T-helper 1 cell treated with Interleukin-12 subunit alpha and Interleukin-12 subunit beta and Interleukin-4 antibody, amounts not matched to agents 30 ng/mL and 1 ng/mL, for 36 hours (primary cell): ENCODE data around the gene UMODL1. TPM values are rescaled to one million over a fixed set of nuclear protein-coding genes. Genes with fewer than 3 reads are reported as not detected.

Experiments
- intact Hi-C: fragments of 100-400 bp; cut with micrococcal nuclease; formaldehyde crosslinking; loops from one replicate; pipeline ENCODE4 v1.15.1; 2024
- total RNA-seq: library from RNA; stranded (reverse); gene quantifications from 2 replicates; pipeline ENCODE4 v1.2.3, GENCODE V29; 2022

Gene UMODL1
- total RNA-seq, 1 donor from 2014 or later = 0.12 TPM

DNA sequence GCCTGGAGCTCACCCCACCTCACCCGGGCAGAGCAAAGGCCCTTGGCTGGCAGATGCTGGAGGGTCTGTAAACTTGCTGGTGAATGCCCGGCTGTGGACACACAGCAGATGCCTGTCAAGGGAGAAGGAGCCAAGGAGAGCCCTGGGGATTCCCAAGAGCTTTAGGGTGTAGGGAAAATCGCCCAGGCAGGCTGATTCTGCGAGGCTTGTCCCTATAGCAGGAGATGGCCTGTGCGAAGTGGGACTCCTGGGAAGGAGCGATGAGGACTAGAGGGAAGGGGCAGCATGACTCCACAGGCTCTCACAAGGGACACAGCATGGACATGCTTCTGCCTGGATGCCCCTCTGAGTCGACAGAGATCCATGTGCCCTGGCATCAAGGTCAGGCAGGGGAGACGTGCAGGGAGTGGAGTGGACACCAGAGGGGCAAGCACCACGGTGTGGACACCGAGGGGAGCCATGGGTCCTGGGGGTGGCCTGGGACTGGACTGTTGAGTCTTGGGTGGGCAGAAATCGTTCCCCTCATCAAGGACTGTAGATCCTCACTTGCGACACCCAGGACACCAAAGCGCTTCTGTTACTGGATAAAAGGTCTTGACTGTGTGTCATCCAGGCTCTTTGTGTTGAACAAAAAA, 76.4 kb downstream of the UMODL1 start:
- intact Hi-C loops = loop anchor here (10.0 kb wide), 1 partner anchor 687 kb away; no protein-coding TSS in a partner anchor

GRCh38 chr21:42148097-42148496, 77.0 kb downstream of the UMODL1 start:
- intact Hi-C loops = loop anchor here (10.0 kb wide), 1 partner anchor 687 kb away; no protein-coding TSS in a partner anchor

DNA sequence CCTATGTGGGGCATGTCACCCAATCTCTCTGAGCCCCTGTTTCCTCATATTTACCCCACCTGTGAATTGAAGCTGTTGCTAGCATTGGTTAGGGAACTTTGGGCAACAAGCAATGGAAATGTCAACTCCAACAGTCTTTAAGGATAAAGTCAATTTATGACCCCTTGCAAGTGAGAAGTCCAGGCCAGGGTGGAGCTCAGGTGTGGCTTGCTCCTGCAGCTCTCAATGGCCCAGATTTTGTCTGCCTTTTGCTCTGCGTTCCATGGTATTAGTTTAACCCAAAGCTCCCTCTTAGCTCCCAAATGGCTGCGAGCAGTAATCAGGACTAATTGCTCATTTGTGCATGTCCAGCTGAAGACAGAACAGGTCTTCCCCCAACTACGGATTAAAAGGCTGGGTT, 77.5 kb downstream of the UMODL1 start:
- intact Hi-C loops = loop anchor here (10.0 kb wide), 1 partner anchor 686 kb away; no protein-coding TSS in a partner anchor

- intact Hi-C loops = loop anchor here (10.0 kb wide), 1 partner anchor 685 kb away; no protein-coding TSS in a partner anchor
Measured at GRCh38 chr21:42149656-42150473, 78.7 kb downstream of the UMODL1 start.

DNA sequence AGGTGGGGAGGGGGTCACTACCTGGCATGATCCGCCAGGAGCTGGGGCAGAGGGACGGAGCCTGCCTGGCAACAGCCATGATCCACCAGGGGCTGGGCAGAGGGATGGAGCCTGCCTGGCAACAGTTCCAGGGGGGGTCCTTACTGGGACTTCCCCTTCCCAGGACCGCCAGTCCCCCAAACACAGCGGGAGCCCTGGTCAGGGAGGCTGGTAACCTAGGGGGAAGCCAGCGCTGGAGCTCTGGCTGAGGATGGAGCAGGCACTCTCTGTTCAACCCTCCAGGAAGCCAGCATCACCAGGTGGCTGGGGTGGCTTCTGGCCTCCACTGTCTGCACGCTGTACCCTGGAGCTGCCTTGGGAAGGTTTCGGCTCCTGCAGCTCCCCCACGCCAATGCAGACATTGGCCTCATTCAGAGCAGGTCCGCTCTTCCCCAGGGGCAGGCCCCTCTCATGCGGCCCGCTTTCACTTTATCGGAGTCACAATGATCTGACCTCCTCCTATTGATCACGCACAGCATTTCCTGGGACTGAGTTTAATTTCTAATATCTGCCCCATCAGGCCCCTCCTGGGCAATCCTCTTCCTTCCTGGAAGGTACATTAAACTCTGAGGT, 79.5 kb downstream of the UMODL1 start:
- intact Hi-C loops = no loop called here

DNA sequence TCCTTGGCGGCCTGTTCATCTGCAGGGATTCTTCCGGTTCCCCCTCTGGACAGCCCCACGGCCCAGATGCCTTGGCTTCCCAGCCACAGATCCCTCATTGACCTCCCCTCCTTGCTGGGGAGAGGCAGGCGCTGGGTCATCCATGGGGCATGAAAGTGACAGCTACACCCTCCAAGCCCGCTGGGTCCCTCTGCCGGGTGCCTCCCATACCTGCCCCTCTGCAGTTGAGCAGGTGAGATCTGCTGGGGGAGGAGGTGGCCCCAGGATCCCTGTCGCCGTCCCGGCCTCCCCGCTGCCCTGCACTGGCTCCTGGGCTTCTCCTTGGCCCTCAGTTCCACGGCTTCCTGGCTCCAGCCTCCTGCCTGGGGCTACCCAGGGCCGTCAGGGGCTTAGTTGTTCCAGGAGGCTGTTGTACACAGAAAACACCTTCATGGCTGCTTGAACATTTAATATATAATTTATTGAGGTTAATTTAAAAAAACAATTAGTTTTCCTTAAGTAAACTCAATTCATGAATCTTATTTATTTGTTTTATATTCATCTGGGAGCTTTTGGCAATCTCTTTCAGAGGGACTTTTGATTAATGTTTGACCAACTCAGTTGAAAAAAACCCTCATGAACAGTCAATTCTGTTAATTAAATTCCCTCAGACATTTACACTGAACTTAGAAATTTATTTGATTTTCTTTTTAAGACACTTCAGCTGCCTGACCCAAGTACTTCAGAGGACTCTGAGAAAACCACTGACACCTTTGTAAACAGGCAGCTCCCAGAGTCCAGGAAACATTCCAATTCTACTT, 80.2 kb downstream of the UMODL1 start:
- intact Hi-C loops = no loop called here

- intact Hi-C loops = no loop called here
Measured at GRCh38 chr21:42151948-42152220, 80.8 kb downstream of the UMODL1 start.

DNA sequence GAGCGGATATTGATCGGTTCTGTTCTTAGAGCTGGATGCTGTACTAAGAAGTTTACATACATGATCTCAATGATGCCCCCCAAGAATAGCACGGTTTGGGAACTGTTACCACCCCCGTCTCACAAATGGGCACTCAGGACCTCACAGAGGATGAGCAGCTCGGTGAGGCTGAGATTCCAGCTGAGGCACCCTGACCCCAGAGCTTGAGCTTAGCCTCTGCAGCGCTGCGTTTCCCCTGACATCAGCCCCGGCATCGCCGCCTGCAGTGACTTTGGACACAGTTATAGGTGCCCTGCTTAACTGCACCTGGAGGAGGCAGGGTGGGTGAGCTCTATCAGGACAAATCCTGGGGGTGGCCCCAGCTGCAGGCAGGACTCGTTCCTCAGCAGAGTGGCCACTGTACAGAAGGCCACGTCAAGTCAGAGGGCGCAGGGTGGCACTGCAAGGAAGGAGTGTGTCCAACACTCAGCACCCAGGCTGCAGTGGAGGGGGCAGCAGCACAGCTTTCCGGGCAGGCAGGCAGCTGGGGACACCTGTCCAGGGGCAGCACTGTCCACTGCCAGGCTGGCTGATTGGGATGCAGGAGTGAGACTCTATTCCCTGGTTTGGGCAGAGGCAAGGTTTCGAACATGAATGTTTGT, 82.0 kb downstream of the UMODL1 start:
- intact Hi-C loops = no loop called here

DNA sequence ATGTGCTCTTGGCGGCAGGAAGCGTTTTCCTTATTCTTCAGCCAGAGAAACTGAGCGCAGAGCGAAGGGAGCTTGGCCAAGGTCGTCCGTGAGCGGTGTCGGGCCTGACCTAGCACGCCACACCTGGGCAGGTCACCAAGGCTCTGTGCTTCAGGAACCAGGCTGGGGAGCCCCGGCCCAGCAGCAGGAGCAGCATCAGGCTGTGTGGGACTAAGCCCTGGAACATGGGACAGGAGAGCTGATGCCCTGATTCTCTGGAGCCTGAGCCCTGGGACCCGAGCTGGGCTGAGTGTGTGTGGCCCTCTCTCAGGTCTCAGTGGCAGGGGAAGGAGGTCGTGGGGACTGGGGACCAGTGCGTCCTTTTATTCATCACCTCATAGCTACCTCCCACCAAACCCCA, 82.6 kb downstream of the UMODL1 start:
- intact Hi-C loops = no loop called here

GRCh38 chr21:42154237-42155044, 83.3 kb downstream of the UMODL1 start:
- intact Hi-C loops = no loop called here

- intact Hi-C loops = no loop called here
Measured at GRCh38 chr21:42155045-42155855, 84.1 kb downstream of the UMODL1 start.

DNA sequence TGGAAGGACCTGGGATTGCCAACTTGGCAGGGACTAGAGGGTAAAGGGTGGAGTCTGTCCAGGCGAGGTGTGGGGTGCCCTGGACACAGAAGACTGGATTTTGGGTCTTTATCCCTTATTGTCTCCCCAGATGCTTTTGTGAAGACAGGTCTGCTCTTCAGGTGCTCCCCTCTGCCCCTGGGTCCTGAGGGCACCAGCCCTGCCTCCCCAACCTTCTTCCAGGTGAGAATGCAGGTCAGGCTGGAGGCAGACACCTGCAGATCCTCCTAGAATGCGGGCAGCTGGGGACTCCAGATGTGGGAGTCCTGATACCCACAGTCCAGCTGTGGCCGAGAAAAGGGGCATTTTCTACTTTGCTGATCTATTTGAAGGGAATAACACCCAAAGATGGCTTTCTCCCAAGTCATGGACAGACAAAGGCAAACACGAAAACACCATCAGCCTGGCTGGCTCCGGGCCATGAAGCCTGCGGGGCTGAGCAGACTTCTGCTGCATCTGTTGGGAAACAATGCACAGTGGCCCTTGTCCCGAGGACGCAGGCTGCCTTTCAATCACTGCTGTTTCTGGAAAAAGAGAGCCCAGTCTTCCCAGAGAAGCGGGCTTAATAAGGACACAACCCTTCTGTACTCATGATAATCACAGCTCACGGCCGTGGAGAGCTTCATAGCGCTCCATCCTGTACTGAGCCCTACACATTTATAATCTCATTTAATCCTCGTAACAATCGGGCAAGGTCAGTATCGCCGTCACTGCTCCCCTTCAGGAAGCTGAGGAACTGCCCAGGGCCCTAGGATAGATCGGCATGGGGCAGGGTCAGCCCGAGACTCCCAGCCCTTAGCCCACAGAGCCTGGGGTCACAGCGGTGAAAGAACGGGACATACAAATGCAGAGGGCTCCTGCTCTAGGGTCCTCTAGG, 85.8 kb downstream of the UMODL1 start:
- intact Hi-C loops = no loop called here

GRCh38 chr21:42157606-42158310, 86.6 kb downstream of the UMODL1 start:
- intact Hi-C loops = no loop called here

GRCh38 chr21:42158846-42159245, 87.7 kb downstream of the UMODL1 start:
- intact Hi-C loops = no loop called here

DNA sequence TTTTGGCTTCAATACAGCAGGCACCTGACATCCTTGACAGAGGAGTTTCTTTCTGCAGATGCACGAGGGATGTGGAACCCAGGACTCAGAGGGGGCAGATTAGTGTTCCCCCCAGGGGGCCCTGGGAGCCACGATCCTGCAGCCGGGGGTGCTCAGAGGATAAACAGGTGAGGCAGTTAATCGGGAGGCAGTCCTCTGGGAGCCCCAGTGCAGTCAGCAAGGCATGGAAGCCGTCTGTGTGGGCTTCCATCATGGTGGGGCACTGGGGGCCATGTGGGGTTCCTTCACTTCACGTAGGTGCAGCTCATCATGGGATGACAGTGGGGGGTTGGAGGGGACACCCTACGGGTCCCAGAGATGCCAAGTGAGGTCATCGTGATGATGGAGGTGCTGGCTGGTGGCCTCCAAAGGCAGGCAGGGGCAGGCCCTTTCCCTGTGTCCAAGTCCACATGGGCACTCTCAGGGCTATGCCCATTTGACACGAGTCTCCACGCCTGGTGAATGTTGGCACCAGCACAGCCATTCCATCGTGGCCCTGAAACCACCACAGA, 88.5 kb downstream of the UMODL1 start:
- intact Hi-C loops = no loop called here

DNA sequence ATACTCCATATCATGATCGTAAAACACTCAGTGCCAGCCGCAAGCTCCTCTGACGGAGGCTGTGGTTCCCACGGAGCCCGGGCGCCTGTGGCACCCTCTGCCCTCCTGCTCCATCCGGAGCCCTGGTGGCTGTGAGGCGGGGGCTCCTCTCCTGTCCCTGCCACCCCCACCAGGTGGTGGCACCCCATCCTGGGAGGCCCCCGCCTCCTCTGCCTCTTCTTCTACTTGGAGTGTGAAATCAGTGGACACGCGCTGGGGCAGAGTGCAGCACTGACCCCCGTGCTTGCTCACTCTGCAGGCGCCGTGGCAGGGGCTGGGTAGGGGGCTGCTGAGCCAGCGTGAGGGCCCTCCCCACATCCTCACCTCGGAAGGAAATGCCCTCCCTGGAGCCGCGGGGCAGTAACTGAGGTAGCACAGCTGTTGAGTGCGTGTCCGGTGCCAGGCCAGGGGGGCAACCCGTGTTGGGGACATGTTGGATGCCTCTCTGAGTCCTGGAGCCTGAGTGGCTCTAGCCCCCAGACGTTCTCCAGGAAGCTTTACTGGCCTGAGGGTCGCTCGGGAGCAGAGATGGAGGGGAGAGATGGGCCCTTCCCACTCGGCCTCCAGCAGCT, 89.1 kb downstream of the UMODL1 start:
- intact Hi-C loops = no loop called here

DNA sequence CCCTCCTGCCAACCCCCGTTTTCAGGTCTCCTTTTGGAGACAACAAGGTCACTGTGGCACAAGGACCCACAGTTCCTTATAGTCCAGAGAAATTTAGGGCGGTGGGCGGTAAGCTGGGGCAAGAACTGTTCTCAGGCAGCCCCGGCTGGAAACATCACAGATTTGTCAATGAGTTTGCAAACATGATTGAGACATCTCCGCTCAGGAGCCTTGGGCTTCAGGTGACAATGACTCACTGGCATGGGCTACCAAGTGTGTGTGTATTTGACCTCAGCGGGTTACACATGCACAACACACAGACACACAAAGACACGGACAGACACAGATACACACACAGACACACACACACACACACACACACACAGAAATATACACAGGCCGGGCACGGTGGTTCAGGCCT, 89.6 kb downstream of the UMODL1 start:
- intact Hi-C loops = no loop called here
